ENCODE data around the gene ZNF771.

The ZNF771 gene

GRCh38 chr16:30399435-30400186 is 7.8 kb upstream of the ZNF771 start:
- no peak for DNase-seq

- DNase-seq, result no peak
These were observed 5.5 kb upstream of the ZNF771 start for GRCh38 chr16:30401768-30402425.

- DNase-seq, result no peak
These were observed 658 bp upstream of the ZNF771 start for GRCh38 chr16:30406795-30407101.

- DNase-seq, result no peak
These were observed 563 bp downstream of the ZNF771 start for GRCh38 chr16:30407804-30408534.

- DNase-seq, result no peak
These were observed 2.0 kb downstream of the ZNF771 start for GRCh38 chr16:30409125-30410060.

- no peak for DNase-seq
These were observed 5.9 kb downstream of the ZNF771 start for GRCh38 chr16:30413112-30413806.

- no peak for DNase-seq
These were observed 6.8 kb downstream of the ZNF771 start for GRCh38 chr16:30414159-30414558.

GRCh38 chr16:30416047-30416603 is 8.7 kb downstream of the ZNF771 start:
- no peak for DNase-seq

- DNase-seq, result no peak
These were observed 9.5 kb downstream of the ZNF771 start for GRCh38 chr16:30416624-30417528.

GRCh38 chr16:30417529-30418349 is 10.3 kb downstream of the ZNF771 start:
- no peak for DNase-seq

- no peak for DNase-seq
These were observed 11.2 kb downstream of the ZNF771 start for GRCh38 chr16:30418350-30419181.

GRCh38 chr16:30421010-30421409 is 13.6 kb downstream of the ZNF771 start:
- no peak for DNase-seq

- DNase-seq, result no peak
These were observed 20.6 kb downstream of the ZNF771 start for GRCh38 chr16:30428055-30428454.

GRCh38 chr16:30429418-30429677 is 21.9 kb downstream of the ZNF771 start:
- DNase-seq, result no peak

GRCh38 chr16:30429678-30430427 is 22.4 kb downstream of the ZNF771 start, which contains the start of gene DCTPP1:
Gene DCTPP1 (minus strand): TSS chr16:30430030. CDS start chr16:30429980, 50 bp downstream.
- DNase-seq, result no peak

- DNase-seq, result no peak
These were observed 23.1 kb downstream of the ZNF771 start for GRCh38 chr16:30430428-30430970.

- DNase-seq, result no peak
These were observed 27.4 kb downstream of the ZNF771 start for GRCh38 chr16:30434852-30435251.

- DNase-seq, result no peak
These were observed 30.2 kb downstream of the ZNF771 start for GRCh38 chr16:30437511-30438046.
